ENCODE measurements around the gene FAM107B. TPM values are rescaled to one million over a fixed set of nuclear protein-coding genes. Genes with fewer than 3 reads are reported as not detected.

FAM107B gene
- total and polyA plus RNA-seq, 7 experiments from 2014 or later, result 167 to 236 (median 211) TPM

GRCh38 chr10:14617852-14618251, 156.8 kb downstream of the FAM107B start:
- H3K4me1 ChIP-seq (ENCODE audit: control insufficient read depth in 2 of 2, insufficient read depth in 2 of 2, low read length in 2 of 2), result peaks cover 6 to 11% of the 10 kb centered on the region in 2 donors
- peaks cover 21 to 34% (median 25%) of the 10 kb centered on the region in 7 donors for H3K4me1 Mint-ChIP-seq
- ChIA-PET CTCF (interaction anchor here (0.6 kb wide), 1 partner anchor 1001 kb away, joined by 4 read pairs; no protein-coding TSS in a partner anchor), POLR2A (interaction anchor here (0.6 kb wide), 2 partner anchors 10 to 69 kb away, joined by 3 read pairs; no protein-coding TSS in a partner anchor)
- no peaks in the 10 kb centered on the region for H3K27me3 ChIP-seq (ENCODE audit: control insufficient read depth in 2 of 2, insufficient read depth in 2 of 2, low read length in 2 of 2)
- peak overlapping the region in 1 of 10 donors; percentile 19 for H3K4me3 Mint-ChIP-seq
- peak overlapping the region in 5 of 9 donors; percentile 51 to 82 (median 66) for H3K27ac Mint-ChIP-seq
- no peak overlapping the region for H3K27ac ChIP-seq (ENCODE audit: low read depth, low read length)
- H3K4me3 ChIP-seq (ENCODE audit: low read length), result no peak overlapping the region
- DNase-seq, result no peak
- ATAC-seq, result peak; percentile 74
- H3K9me3 ChIP-seq (ENCODE audit: control insufficient read depth in 2 of 3, low read length in 3 of 3), result no peaks in the 10 kb centered on the region
- intact Hi-C loops (cut with micrococcal nuclease), result loop anchor here in 1 of 2 donors (1.0 kb wide), 1 partner anchor 14 kb away; no protein-coding TSS in a partner anchor
- no peaks in the 10 kb centered on the region for H3K27me3 Mint-ChIP-seq
- no peaks in the 10 kb centered on the region for H3K36me3 ChIP-seq (ENCODE audit: control insufficient read depth in 2 of 3, insufficient read depth in 3 of 3, low read length in 3 of 3)
- H3K36me3 Mint-ChIP-seq, result no peaks in the 10 kb centered on the region
- H3K9me3 Mint-ChIP-seq, result no peaks in the 10 kb centered on the region

- H3K4me1 Mint-ChIP-seq, result peaks cover 21 to 34% (median 26%) of the 10 kb centered on the region in 7 donors
- H3K36me3 Mint-ChIP-seq, result no peaks in the 10 kb centered on the region
- Histone ChIP-seq H3K36me3 (ENCODE audit: control insufficient read depth in 2 of 3, insufficient read depth in 3 of 3, low read length in 3 of 3) (no peaks in the 10 kb centered on the region), H3K4me1 (ENCODE audit: control insufficient read depth in 2 of 2, insufficient read depth in 2 of 2, low read length in 2 of 2) (peaks cover 6 to 11% of the 10 kb centered on the region in 2 donors), H3K4me3 (ENCODE audit: low read length) (no peak overlapping the region), H3K27me3 (ENCODE audit: control insufficient read depth in 2 of 2, insufficient read depth in 2 of 2, low read length in 2 of 2) (no peaks in the 10 kb centered on the region), H3K27ac (ENCODE audit: low read depth, low read length) (peak overlapping the region; percentile 26), H3K9me3 (ENCODE audit: control insufficient read depth in 2 of 3, low read length in 3 of 3) (no peaks in the 10 kb centered on the region)
- intact Hi-C loops (cut with micrococcal nuclease), result loop anchor here in 1 of 2 donors (1.0 kb wide), 1 partner anchor 13 kb away; no protein-coding TSS in a partner anchor
- ChIA-PET CTCF (interaction anchor here (0.6 kb wide), 1 partner anchor 1000 kb away, joined by 4 read pairs; no protein-coding TSS in a partner anchor), POLR2A (interaction anchor here (0.6 to 2.1 kb wide), 6 partner anchors 11 to 68 kb away, joined by 3 to 8 read pairs (median 3); no protein-coding TSS in a partner anchor)
- ATAC-seq (peak; percentile 25), DNase-seq (no peak)
- H3K4me3 Mint-ChIP-seq, result peak overlapping the region in 9 of 10 donors; percentile 5 to 59 (median 33)
- H3K9me3 Mint-ChIP-seq, result no peaks in the 10 kb centered on the region
- H3K27ac Mint-ChIP-seq, result peak overlapping the region; percentile 2 to 85 (median 61)
- no peaks in the 10 kb centered on the region for H3K27me3 Mint-ChIP-seq
These were observed 157.6 kb downstream of the FAM107B start for GRCh38 chr10:14616955-14617730.

GRCh38 chr10:14616465-14616864, 158.2 kb downstream of the FAM107B start:
- Histone ChIP-seq H3K9me3 (ENCODE audit: control insufficient read depth in 2 of 3, low read length in 3 of 3) (no peaks in the 10 kb centered on the region), H3K36me3 (ENCODE audit: control insufficient read depth in 2 of 3, insufficient read depth in 3 of 3, low read length in 3 of 3) (no peaks in the 10 kb centered on the region), H3K27ac (ENCODE audit: low read depth, low read length) (no peak overlapping the region), H3K4me3 (ENCODE audit: low read length) (no peak overlapping the region), H3K27me3 (ENCODE audit: control insufficient read depth in 2 of 2, insufficient read depth in 2 of 2, low read length in 2 of 2) (no peaks in the 10 kb centered on the region), H3K4me1 (ENCODE audit: control insufficient read depth in 2 of 2, insufficient read depth in 2 of 2, low read length in 2 of 2) (peaks cover 6 to 11% of the 10 kb centered on the region in 2 donors)
- Mint-ChIP-seq H3K9me3 (no peaks in the 10 kb centered on the region), H3K27ac (peak overlapping the region in 6 of 9 donors; percentile 5 to 82 (median 48)), H3K4me3 (peak overlapping the region in 5 of 10 donors; percentile 9 to 59 (median 49)), H3K27me3 (no peaks in the 10 kb centered on the region), H3K4me1 (peaks cover 21 to 34% (median 26%) of the 10 kb centered on the region in 7 donors), H3K36me3 (no peaks in the 10 kb centered on the region)
- POLR2A ChIA-PET, result interaction anchor here (0.7 to 2.1 kb wide), 6 partner anchors 12 to 59 kb away, joined by 3 to 8 read pairs (median 4); no protein-coding TSS in a partner anchor
- ATAC-seq, result no peak
- no peak for DNase-seq
- CTCF ChIA-PET, result no interaction called here
- intact Hi-C loops (cut with micrococcal nuclease), result no loop called here

GRCh38 chr10:14613588-14613920, 161.1 kb downstream of the FAM107B start:
- Mint-ChIP-seq H3K4me3 (no peak overlapping the region), H3K4me1 (peaks cover 27 to 38% (median 31%) of the 10 kb centered on the region in 7 donors), H3K27ac (no peak overlapping the region), H3K9me3 (no peaks in the 10 kb centered on the region), H3K27me3 (no peaks in the 10 kb centered on the region), H3K36me3 (no peaks in the 10 kb centered on the region)
- peak; percentile 47 for ATAC-seq
- H3K4me3 ChIP-seq (ENCODE audit: low read length), result no peak overlapping the region
- DNase-seq, result no peak
- CTCF ChIA-PET, result interaction anchor here (0.6 to 1.1 kb wide), 2 partner anchors 19 to 132 kb away, joined by 3 read pairs; no protein-coding TSS in a partner anchor
- no peaks in the 10 kb centered on the region for H3K9me3 ChIP-seq (ENCODE audit: control insufficient read depth in 2 of 3, low read length in 3 of 3)
- intact Hi-C loops (cut with micrococcal nuclease), result no loop called here
- POLR2A ChIA-PET, result no interaction called here
- no peak overlapping the region for H3K27ac ChIP-seq (ENCODE audit: low read depth, low read length)
- no peaks in the 10 kb centered on the region for H3K27me3 ChIP-seq (ENCODE audit: control insufficient read depth in 2 of 2, insufficient read depth in 2 of 2, low read length in 2 of 2)
- H3K36me3 ChIP-seq (ENCODE audit: control insufficient read depth in 2 of 3, insufficient read depth in 3 of 3, low read length in 3 of 3), result no peaks in the 10 kb centered on the region
- peaks cover 6 to 11% of the 10 kb centered on the region in 2 donors for H3K4me1 ChIP-seq (ENCODE audit: control insufficient read depth in 2 of 2, insufficient read depth in 2 of 2, low read length in 2 of 2)

- Mint-ChIP-seq H3K27me3 (no peaks in the 10 kb centered on the region), H3K36me3 (no peaks in the 10 kb centered on the region)
These were observed 161.7 kb downstream of the FAM107B start for GRCh38 chr10:14612873-14613587.

GRCh38 chr10:14611968-14612693, 162.6 kb downstream of the FAM107B start:
- Histone ChIP-seq H3K4me1 (ENCODE audit: control insufficient read depth in 2 of 2, insufficient read depth in 2 of 2, low read length in 2 of 2) (peaks cover 6% of the 10 kb centered on the region in 2 donors), H3K27ac (ENCODE audit: low read depth, low read length) (no peak overlapping the region), H3K9me3 (ENCODE audit: control insufficient read depth in 2 of 3, low read length in 3 of 3) (no peaks in the 10 kb centered on the region), H3K4me3 (ENCODE audit: low read length) (no peak overlapping the region), H3K36me3 (ENCODE audit: control insufficient read depth in 2 of 3, insufficient read depth in 3 of 3, low read length in 3 of 3) (no peaks in the 10 kb centered on the region), H3K27me3 (ENCODE audit: control insufficient read depth in 2 of 2, insufficient read depth in 2 of 2, low read length in 2 of 2) (no peaks in the 10 kb centered on the region)
- no peaks in the 10 kb centered on the region for H3K27me3 Mint-ChIP-seq
- DNase-seq (no peak), ATAC-seq (no peak)
- no peaks in the 10 kb centered on the region for H3K9me3 Mint-ChIP-seq
- ChIA-PET CTCF (interaction anchor here (0.6 kb wide), 1 partner anchor 60 kb away, joined by 4 read pairs; no protein-coding TSS in a partner anchor), POLR2A (interaction anchor here (1.3 kb wide), 2 partner anchors 10 to 29 kb away, joined by 3 to 4 read pairs; no protein-coding TSS in a partner anchor)
- peak overlapping the region in 2 of 9 donors; percentile 2 to 11 for H3K27ac Mint-ChIP-seq
- H3K4me3 Mint-ChIP-seq, result no peak overlapping the region
- no peaks in the 10 kb centered on the region for H3K36me3 Mint-ChIP-seq
- peaks cover 18 to 30% (median 21%) of the 10 kb centered on the region in 7 donors for H3K4me1 Mint-ChIP-seq
- intact Hi-C loops (cut with micrococcal nuclease), result no loop called here

More at GRCh38 chr10:14612873-14613587, 161.7 kb downstream of the FAM107B start:
- ChIA-PET CTCF (no interaction called here), POLR2A (no interaction called here)
- ATAC-seq (peak; percentile 39), DNase-seq (no peak)
- intact Hi-C loops (cut with micrococcal nuclease), result no loop called here
- peaks cover 27 to 36% (median 29%) of the 10 kb centered on the region in 7 donors for H3K4me1 Mint-ChIP-seq
- Histone ChIP-seq H3K9me3 (ENCODE audit: control insufficient read depth in 2 of 3, low read length in 3 of 3) (no peaks in the 10 kb centered on the region), H3K27me3 (ENCODE audit: control insufficient read depth in 2 of 2, insufficient read depth in 2 of 2, low read length in 2 of 2) (no peaks in the 10 kb centered on the region), H3K27ac (ENCODE audit: low read depth, low read length) (no peak overlapping the region), H3K4me3 (ENCODE audit: low read length) (no peak overlapping the region), H3K4me1 (ENCODE audit: control insufficient read depth in 2 of 2, insufficient read depth in 2 of 2, low read length in 2 of 2) (peaks cover 6 to 11% of the 10 kb centered on the region in 2 donors), H3K36me3 (ENCODE audit: control insufficient read depth in 2 of 3, insufficient read depth in 3 of 3, low read length in 3 of 3) (no peaks in the 10 kb centered on the region)
- H3K27ac Mint-ChIP-seq, result peak overlapping the region in 1 of 9 donors; percentile 11
- H3K9me3 Mint-ChIP-seq, result no peaks in the 10 kb centered on the region
- no peak overlapping the region for H3K4me3 Mint-ChIP-seq
